Skin of body (tissue), 2 donors: ENCODE data around the gene CTSK. TPM values are rescaled to one million over a fixed set of nuclear protein-coding genes. Genes with fewer than 3 reads are reported as not detected.
"Not testable (repeated sequence)": the region's sequence is repeated elsewhere in the genome, so short reads cannot be mapped to it uniquely, and the experiment has no call there.

ENCODE experiments used
- DNase-seq: peaks from one replicate; lab custom pipeline; 2025; lab: John Stamatoyannopoulos, UW
- total RNA-seq: library from RNA; depleted of rRNA; stranded (reverse); fragments of >200 nt; gene quantifications from one replicate; pipeline ENCODE4 v1.2.3, GENCODE V29; 2014

Gene CTSK
- total RNA-seq, result 177 TPM

DNA sequence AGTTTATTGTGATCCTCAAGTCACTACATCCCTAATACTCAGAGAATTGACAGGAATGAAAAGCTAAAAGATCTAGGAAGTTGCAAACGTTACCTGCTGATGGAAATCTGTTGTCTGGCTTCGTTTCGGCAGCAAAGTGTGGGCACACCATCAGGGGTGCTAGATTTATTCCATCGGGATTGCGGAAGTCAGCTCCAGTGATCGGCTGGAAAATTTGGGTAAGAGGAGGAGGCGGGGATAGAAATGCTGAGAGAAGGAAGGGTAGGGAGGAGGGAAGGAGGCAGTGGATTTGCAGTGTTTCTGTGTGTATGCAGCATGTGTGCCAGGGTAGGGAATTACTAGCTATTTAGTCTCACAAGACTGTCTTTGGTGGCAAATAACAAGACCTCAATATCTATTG lies at the start of gene CTSK:
Gene CTSK, minus strand, starts transcription at position 140 of the 400 bp plus-strand sequence. CDS start 1,455 bp downstream, outside the sequence.
- DNase-seq, result peak; percentile 85

DNA sequence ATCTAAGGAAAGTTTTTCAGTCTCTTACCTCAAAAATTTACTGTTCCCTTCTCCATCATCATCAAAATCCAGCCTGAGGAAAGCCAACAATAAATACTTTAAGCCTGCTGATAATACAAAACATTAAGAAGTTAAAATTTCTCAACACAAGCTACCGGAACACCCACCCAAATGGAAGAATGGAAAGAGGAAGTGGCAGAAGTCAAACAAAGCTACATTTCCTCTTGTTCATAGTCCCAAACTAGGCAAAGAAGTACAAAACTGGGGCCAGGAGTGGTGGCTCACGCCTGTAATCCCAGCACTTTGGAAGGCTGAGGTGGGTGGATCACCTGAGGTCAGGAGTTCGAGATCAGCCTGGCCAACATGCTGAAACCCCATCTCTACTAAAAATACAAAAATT lies 44.7 kb upstream of the CTSK start:
- not testable (repeated sequence) for DNase-seq

DNA sequence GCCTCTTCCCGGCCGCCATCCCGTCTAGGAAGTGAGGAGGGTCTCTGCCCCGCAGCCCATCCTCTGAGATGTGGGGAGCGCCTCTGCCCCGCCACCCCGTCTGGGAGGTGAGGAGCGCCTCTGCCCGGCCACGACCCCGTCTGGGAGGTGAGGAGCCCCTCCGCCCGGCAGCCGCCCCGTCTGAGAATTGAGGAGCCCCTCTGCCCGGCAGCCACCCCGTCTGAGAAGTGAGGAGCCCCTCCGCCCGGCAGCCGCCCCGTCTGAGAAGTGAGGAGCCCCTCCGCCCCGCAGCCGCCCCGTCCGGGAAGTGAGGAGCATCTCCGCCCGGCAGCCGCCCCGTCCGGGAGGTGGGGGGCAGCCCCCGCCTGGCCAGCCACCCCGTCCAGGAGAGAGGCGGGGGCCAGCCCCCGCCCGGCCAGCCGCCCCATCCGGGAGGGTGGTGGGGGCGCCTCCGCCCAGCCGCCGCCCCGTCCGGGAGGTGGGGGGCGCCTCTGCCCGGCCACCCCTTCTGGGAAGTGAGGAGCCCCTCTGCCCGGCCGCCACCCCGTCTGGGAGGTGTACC lies 42.8 kb upstream of the CTSK start:
- not testable (repeated sequence) for DNase-seq

DNA sequence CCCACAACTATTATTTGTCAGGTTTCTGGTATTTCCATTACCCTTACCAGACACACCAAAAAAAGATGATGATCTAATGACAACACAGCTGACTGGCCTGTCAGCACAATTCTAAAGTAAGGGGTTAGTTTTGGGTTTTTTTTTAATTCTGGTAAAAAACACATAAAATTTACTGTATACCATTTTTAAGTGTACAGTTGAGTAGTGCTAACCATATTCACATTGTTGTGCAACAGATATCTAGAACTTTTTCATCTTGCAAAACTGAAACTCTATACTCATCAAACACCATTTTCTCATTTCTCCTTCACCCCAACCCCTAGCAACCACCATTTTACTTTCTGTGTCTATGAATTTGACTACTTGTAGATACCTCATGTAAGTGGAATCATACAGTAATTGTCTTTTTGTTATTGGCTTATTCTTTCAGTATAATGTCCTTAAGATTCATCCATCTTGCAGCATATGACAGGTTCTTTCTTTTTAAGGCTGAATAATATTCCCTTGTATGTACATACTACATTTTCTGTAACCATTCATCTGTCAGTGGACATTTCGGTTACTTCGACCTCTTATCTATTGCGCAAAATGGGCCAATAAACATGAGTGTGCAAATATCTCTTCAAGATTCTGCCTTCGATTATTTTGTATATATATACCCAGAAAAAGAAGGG lies 38.5 kb upstream of the CTSK start:
- DNase-seq, result no peak

DNA sequence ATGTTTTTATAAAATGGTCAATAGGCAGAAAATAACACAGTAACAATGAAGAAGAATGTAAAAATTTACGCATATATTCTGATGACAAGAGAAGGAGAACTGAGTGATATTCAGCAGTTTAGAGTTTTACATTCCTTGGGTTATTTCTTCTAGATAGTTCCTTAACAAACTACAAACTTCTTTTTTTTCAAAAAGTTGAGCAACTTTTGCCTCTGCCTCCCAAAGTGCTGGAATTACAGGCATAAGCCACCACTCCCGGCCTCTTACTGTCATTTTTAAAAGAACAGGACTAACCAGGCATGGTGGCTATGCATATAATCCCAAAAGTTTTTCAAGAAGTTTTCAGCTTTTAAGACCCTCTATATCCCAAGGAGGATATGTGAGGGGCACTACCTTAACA lies 35.4 kb upstream of the CTSK start:
- DNase-seq, result no peak

DNA sequence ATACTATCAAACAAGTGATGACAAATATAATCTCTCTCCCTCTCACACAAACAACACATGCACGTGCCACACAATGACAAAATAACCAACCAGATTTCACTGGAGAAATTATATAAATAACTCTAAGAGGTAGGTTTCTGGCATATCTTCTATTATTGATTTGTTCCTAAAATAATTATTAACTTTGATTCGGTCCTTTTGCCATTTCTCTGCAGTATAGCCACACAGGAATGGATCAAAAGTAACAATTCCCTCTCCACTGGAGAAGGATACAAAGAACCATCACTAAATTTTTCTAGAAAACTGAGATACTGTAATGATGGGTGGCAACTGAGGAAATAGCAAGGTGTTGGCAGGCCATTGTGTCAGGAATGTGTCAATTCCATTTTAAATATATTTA lies 34.9 kb upstream of the CTSK start:
- no peak for DNase-seq

DNA sequence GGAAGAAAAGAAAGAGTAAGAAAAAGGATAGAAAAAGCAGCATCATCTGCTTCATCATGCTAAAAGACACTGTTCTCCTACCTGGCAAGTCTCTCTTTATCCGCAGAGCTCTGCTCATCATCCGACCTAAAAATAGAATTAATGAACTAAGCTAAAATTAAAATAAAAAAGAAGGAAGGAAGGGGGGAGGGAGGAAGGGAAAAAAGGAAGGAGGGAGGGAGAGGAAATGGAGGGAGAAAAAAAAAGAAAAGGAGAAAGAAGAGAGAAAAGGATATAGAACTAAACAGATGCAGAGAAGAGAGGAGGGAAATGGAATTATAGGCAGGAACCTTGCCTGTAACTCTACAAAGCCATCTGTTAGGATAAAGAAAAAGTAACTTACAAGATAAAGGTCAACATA lies 34.3 kb upstream of the CTSK start:
- DNase-seq, result no peak

DNA sequence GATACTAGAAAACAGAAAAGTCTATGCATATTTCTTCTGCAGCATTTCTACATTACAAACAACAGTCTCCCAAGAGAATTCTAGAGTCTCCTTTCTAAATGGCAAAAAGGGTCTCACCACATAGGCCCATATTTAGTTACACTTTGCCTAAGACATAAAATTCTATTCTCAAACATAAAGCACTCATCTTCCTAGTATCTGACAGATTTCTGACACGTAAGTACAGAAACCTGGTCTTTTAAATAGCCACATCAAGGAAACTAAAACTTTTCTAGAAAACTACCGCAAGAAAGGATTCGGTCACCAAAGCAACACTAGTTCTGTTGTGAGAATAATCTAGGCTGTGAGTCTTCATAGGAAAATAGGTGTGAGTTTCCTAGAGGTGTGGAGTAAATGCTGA lies 33.6 kb upstream of the CTSK start:
- no peak for DNase-seq

DNA sequence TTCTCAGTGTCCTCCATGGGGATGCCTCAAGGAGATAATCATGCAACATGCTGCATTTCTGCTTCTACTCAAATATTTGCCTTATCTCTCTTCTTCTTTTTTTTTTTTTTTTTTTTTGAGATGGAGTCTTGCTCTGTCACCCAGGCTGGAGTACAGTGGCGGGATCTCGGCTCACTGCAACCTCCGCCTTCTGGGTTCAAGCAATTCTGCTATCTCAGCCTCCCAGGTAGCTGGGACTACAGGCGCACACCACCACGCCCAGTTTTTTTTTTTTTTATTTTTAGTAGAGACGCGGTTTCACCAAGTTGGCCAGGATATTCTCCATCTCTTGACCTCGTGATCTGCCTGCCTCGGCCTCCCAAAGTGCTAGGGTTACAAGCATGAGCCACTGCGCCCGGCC lies 32.8 kb upstream of the CTSK start:
- not testable (repeated sequence) for DNase-seq

DNA sequence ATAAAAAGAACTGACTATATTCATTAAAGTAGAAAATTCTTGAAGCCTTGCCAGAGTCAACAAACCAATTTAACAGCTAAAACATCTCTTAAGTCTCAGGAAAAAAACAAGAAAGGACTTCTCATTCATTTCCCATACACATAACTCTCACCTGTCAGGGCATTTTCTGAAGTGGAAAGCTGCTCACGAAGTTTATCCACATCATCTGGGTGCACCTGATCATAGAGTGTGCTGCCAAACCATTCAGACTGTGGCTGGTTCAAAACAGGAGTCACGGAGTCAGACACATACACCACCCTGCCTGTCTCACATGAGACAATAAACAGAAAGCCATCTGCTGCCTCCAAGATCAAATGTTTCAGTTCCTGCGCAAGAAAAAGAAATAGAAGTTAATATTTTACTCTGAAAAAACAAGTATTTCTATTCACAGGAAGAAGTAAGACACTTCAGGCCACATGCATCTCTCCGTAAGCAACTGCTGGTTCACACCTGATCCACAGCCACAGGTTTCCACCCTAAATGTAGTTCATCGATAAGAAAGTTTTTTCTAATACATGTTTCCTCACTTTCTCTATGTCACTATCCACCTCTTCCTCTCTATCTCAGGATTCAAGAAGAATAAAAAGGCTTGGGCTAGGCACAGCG lies 28.2 kb upstream of the CTSK start:
- no peak for DNase-seq

DNA sequence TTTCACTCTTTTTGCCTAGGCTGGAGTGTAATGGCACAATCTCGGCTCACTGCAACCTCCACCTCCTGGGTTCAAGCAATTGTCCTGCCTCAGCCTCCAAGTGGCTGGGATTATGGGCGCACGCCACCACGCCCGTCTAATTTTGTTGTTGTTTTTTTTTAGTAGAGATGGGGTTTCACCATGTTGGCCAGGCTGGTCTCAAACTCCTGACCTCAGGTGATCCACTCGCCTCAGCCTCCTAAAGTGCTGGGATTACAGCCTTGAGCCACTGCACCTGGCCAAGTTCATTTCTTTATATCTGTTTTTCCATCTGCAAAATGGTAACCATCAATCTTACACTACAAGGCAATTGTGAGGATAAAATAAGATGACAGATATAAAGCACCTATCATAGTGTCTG lies 25.9 kb upstream of the CTSK start:
- not testable (repeated sequence) for DNase-seq

DNA sequence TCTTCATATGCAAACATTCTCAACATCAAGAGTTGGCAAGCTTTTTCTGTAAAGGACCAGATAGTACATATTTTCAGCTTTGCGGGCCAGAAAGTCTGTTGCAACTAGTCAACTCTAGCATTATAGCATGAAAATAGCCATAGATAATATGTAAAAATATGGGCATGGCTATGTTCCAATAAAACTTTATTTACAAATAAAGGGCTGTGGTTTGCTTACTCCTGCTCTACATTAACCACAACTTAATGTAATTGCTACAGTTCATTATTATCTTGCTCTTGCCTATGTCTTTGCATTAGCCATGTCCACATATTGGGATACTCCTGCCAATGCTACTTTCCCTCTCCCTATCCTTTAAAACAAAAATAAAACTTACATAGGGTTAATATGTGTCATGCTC lies 24.5 kb upstream of the CTSK start:
- no peak for DNase-seq

DNA sequence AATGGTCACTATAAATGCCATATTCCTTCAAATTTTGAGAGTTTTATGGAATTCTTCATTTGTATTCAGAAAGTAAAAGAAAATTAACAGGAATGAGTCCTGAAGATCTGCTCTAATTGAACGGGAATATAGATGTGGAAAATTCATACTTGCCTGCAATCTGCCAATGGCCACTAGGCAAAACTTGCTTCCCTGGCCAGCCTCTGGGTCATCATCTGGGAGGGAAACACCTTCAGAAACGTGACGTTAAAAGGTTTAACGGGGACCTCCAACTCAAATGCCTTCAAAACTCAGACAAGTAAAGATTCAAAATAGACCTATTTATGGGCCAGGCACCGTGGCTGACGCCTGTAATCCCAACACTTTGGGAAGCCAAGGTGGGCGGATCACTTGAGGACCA lies 21.7 kb upstream of the CTSK start:
- no peak for DNase-seq

DNA sequence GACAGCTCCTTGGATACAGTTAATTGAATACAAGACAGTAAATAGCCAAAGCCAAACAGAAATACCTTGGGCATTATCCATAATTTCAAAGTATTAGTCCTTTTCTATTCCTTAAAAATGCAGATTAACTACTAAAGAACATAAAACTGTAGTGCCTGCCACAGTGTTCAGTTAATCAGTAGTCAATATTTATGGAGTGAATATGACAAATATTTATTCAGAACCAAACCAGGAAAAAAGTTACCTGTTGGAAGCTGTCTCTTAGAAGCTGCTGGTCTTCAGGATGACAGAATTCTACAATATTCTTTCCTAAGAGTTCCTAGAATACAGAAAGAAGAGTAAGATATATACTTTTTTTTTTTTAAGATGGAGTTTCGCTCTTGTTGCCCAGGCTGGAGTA lies 18.2 kb upstream of the CTSK start:
- DNase-seq, result no peak

DNA sequence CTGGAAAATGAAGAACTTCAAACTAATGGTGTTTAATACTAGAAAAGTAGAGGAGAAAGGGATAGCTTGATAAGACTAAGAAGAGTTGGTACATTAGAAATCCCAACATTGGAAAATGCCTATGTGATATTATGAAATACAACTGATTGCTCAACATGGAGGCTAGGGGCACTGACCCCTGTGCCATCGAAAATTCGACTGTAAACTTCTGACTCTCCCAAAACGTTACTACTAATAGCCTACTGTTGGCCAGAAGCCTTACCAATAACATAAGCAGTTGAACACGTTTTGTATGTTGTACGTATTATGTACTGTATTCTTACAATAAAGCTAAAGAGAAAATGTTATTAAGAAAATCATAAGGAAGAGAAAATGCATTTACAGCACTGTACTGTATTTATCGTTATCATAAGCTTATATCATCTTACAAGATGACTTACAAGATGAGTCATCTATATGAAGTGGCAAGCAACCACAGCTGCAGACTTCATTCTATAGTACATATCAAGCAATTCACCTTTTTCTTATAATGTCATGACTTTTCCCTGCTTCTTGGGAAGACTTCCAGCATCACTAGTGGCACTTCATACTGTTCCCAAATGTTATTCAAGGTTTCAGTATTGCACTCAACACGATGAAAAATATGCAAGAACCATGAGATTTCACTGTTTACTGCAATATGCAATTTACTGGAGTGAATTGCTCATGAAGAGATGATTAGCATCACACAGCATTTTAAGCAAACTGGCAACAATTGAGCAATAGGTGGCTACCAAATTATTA lies 12.9 kb upstream of the CTSK start:
- no peak for DNase-seq

DNA sequence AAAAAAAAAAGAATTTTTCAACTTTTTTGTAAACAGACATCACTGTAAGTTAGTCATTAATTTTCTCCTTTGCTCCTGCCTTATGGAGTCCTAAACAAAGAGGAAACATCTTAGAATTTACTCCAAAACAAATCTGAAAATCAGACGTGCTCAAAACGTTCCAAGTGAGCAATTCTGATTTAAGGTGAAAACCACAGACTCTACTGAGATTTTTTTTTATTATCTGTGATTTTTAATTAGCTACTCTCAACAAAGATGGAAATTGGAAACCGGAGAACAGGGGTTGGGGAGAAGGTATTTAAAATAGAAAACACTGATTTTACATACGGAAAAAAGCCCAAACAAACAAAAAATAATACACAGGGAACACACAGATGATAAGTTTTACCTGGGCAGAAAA lies 7.8 kb upstream of the CTSK start:
- no peak for DNase-seq

DNA sequence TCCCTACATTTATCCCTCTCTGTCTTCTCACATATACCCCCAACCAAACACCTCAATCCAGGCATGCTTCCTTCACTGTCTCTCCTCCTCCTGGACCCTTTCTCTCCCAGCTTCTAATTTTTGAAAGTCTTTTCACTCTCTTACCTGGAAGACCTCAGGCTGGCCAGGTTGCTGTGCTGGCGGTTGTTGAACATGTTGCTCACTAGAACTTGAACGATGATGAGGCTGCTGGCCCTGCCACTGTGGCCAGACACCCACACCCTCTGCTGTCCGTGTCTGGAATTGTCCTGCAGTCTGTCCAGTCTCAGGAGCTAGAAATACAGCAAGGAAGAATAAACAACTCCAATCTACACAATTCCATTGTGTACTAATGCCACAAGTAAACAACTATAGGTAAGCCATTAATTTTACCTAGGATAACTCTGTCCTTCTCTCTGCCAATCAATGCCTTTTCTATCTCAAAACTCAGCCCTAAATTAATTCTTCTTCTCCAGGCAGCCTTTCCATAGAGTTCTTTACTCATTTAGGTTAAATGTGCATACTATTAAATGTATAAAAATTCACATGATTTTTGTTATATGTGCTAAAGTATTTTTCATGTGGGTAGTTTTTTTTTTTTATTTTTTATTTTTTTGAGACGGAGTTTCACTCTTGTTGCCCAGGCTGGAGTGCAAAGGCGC lies 5.1 kb upstream of the CTSK start:
- peak; percentile 17 for DNase-seq

DNA sequence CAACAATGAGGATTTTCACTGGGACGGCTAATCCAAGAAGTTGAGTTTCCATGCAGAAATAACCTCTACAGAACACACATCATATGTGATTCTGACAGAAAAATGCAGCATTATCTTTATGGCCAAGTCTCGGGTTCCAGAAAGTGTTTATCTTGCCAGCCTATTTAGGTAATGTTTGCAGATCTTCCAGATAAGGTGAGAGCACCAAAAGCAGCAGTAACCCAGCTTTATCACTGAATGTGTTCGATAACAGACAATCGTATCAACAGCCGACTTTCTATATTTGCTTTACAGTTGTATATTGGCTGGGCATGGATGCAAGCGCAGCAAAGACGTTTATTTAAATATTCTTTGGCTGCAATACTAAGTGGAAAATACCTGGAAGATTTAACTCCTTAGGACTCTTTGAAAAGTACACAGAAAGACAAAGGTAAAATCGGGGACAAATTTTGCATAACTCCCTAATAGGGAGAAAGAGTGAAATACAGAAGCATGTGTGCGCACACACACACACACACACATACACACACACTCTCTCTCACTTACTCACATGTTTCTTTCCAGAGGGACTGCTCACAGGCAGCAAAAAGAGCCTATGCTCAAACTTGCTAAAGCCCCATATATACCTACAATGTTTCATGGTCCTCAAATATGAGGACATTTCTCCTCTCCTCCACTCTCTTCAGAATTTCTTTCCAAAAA lies 3.0 kb upstream of the CTSK start:
- no peak for DNase-seq

DNA sequence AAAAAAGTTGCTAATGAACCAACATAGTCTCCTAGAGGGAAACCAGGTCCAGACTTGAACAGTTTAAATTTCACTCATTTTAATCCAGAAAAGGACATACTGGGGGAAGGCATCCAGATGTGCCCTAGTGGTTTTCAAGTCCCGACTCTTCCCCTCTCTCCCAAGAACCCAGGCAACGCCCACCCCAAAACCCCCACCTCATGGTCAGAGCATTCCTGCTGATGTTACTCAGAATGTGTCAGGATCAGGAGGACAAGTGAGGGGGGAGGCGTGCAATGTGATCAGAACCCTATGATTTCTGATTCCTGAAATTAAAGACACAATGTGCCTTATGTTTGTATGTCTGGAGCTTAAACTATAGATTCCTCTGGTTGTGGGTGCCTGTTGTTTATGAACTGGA lies 1.6 kb upstream of the CTSK start:
- DNase-seq, result peak; percentile 8

DNA sequence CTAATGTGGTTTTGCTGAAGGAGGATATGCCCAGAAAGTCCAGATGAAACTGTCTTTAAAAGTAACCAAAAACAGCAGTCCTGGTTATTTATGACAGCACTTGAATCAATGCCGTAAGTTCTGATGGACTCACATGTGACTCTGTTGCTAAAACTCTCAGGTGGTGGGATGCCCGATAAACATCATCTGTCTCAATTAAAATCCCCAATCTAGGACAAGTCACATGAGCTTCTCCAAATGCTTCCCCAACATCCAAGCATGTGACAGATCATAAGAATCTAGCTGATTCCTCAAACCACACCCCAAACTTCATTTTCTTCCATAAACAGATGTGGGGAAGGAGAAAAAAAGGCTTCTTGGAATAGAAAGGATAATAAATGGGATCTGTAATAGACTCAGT lies 786 bp upstream of the CTSK start:
- DNase-seq, result peak; percentile 76
